ENCODE results near the gene IBSP.

DNA sequence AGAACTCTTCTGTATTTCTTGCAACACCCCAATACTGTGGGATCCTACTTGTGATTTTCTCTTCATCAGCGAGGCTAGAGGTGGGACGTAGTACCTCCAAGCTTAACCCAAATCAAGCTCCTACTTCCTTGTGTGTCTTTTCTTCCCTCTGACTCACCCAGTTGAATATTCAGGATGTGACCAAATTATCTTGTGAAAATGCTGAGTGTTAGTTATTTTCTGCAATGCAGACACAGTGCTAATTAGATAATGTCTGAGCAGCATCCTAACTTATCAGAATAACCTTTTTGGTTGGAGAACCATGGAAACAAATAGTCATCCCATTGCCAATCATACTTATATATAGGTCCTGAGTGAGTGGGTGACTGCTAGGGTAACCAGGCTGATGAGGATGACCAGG is 35.8 kb downstream of the IBSP start:
- TF ChIP-seq, protein P1, sequence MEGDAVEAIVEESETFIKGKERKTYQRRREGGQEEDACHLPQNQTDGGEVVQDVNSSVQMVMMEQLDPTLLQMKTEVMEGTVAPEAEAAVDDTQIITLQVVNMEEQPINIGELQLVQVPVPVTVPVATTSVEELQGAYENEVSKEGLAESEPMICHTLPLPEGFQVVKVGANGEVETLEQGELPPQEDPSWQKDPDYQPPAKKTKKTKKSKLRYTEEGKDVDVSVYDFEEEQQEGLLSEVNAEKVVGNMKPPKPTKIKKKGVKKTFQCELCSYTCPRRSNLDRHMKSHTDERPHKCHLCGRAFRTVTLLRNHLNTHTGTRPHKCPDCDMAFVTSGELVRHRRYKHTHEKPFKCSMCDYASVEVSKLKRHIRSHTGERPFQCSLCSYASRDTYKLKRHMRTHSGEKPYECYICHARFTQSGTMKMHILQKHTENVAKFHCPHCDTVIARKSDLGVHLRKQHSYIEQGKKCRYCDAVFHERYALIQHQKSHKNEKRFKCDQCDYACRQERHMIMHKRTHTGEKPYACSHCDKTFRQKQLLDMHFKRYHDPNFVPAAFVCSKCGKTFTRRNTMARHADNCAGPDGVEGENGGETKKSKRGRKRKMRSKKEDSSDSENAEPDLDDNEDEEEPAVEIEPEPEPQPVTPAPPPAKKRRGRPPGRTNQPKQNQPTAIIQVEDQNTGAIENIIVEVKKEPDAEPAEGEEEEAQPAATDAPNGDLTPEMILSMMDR (IDR thresholded peaks at IDR 0.05), result no peak
- no peak for TF ChIP-seq POLR2A (IDR thresholded peaks at IDR 0.05)
